Mesenteric fat pad (tissue), 1 donor: Measurements from ENCODE around the gene RIF1. TPM values are rescaled to one million over a fixed set of nuclear protein-coding genes. Genes with fewer than 3 reads are reported as not detected.

Source experiments
- DNase-seq: peaks from one replicate; pipeline ENCODE4 v3.0.0-alpha.2; 2020; ENCODE audit warnings: low spot score
- long read RNA-seq: library from polyadenylated mRNA; unstranded; transcript quantifications from one replicate; pipeline ENCODE4 v2.0.0, GENCODE V29; 2020
- total RNA-seq: library from RNA; stranded (reverse); fragmentation: NEBNext Ultra II Directional; extraction: Animal tissue kit (Norgen Biotek cat#: 25700); gene quantifications from one replicate; pipeline ENCODE4 v1.2.1, GENCODE V29; 2021
- donor health status: DM: yes; HTN: yes; CAD: no.

RIF1 gene, protein sequence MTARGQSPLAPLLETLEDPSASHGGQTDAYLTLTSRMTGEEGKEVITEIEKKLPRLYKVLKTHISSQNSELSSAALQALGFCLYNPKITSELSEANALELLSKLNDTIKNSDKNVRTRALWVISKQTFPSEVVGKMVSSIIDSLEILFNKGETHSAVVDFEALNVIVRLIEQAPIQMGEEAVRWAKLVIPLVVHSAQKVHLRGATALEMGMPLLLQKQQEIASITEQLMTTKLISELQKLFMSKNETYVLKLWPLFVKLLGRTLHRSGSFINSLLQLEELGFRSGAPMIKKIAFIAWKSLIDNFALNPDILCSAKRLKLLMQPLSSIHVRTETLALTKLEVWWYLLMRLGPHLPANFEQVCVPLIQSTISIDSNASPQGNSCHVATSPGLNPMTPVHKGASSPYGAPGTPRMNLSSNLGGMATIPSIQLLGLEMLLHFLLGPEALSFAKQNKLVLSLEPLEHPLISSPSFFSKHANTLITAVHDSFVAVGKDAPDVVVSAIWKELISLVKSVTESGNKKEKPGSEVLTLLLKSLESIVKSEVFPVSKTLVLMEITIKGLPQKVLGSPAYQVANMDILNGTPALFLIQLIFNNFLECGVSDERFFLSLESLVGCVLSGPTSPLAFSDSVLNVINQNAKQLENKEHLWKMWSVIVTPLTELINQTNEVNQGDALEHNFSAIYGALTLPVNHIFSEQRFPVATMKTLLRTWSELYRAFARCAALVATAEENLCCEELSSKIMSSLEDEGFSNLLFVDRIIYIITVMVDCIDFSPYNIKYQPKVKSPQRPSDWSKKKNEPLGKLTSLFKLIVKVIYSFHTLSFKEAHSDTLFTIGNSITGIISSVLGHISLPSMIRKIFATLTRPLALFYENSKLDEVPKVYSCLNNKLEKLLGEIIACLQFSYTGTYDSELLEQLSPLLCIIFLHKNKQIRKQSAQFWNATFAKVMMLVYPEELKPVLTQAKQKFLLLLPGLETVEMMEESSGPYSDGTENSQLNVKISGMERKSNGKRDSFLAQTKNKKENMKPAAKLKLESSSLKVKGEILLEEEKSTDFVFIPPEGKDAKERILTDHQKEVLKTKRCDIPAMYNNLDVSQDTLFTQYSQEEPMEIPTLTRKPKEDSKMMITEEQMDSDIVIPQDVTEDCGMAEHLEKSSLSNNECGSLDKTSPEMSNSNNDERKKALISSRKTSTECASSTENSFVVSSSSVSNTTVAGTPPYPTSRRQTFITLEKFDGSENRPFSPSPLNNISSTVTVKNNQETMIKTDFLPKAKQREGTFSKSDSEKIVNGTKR (N-terminal part only)
- total RNA-seq, result 33.8 TPM
- long read RNA-seq, partial matches to known transcripts, result 19 of 28 reads
- long read RNA-seq, other reads (novel, unspliced or antisense), result 9 of 28 reads

DNA sequence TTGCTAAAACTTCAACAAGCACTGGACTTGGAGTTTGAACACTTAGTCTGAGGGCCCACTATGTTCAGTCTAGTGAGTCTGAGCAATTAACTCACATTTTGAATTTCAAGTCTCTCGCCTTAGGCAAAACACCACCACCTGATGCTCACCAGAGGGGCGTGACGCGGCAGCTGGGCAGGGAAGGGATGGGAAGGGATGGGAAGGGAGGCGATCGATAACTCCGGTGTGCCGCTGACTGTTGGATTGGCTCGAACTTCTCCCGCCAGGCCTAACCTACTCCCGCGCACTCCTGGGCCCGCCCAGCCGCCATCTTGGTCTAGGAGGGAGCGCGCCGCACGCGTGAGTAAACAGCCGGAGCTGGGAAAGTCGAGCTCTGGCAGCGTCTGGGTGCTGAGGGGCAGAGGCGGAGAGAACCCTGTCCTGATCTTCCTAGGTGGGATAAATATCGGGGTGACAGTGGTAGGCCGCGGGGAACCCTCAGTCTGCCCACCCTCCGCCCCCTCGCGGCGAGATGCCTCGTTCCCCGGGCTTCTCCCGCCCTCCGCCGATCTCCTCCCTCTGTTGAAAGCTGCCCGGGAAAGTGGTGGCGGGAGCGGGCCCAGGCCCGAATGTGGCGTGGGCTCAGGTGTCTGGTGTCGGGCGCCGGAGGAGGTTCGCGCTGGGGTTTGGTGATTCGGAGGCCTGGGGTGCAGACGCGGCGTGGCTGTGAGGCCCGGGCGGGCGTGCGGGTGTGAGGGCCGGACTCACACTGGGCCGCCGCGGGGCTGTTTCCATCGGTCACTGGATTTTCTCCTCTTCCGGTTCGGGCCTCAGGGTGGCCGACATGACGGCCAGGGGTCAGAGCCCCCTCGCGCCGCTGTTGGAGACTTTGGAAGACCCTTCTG, at the start of gene RIF1:
Gene RIF1, plus strand, starts transcription at position 302 of the 884 bp plus-strand sequence. Its CDS starts 522 bp downstream, at position 824.
- peak; percentile 95 for DNase-seq

DNA sequence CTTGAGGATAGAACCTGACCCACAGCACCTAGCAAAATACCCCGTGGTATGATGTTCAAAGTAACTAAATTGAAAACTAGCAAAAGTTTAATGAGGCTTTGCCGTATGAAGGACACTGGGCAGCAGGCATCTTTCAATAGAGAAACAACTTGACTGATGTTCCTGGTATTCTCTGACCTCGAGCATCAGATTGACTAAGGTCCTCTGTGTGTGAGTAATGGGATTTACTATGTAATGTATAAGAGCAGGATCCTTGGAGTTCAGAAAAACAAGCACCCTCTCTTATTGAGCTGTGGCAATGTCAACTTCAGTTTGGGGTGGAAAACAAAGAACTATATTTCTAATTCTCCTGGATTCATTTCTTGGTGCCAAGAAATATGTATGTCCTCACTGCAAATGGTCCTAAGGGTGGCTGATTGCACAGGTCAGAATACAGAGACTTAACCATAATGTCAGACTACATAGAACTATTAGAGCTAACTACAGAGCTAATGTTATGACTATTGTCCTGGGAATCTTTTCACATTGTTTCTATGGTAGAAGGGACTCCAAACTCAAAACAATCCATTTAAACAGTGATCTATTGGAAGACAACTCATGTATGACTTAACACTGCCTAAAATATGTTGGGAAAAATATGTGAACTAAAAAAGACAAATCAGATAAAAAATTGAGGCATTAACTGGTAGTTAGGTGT, 47.9 kb upstream of the RIF1 start:
- DNase-seq, result no peak

DNA sequence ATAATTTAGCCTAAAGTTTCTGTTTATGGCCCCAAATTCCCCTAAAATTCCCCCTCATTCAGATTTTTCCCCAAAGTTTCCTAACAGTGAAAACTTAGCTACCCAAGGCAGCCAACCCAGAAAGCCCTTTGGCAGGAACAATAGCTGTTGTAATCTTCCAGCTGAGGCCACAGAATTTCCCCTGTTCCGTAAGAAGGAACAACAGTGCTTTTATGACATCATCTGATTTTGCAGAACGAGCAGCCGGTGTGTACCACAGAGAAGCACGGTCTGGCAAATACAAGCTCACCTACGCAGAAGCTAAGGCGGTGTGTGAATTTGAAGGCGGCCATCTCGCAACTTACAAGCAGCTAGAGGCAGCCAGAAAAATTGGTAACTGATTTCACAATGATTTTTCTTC, 46.0 kb upstream of the RIF1 start:
- no peak for DNase-seq

DNA sequence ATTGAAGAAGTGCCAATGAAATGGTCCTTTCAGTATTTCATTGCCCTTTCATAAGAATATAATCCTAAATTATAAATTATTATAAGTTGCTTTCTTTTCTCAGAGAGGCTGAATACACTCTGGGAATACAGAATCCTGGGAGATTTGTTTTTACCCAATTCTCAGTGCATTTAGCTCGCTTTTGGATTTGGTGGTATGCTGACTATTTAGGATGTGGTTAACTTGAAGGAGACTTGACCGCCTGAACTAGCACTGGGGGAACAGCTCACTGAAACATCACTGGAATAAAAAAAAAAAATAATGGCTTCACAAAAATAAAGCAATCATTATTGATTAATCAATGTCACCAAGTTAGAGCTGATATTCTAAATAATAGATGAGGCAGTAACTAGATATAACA, 42.1 kb upstream of the RIF1 start:
- DNase-seq, result no peak

DNA sequence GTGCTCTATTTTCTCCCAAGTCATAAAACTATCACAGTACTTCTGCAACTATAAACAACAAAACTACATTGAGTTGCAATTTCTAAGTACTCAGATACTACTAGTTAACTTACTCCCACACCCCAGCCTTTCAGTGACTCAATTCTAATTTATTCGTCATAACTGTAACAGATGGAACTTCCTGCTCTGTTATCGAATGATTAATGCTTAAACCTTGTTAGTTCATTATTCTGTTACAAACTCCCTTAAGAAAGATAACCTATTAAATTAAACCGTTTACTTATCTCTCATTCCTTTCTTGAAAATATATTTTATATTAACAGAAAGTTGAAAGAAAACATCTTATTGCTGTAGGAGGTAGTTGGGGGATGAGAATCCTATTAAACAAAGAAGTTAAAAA, 35.3 kb upstream of the RIF1 start:
- DNase-seq, result no peak

DNA sequence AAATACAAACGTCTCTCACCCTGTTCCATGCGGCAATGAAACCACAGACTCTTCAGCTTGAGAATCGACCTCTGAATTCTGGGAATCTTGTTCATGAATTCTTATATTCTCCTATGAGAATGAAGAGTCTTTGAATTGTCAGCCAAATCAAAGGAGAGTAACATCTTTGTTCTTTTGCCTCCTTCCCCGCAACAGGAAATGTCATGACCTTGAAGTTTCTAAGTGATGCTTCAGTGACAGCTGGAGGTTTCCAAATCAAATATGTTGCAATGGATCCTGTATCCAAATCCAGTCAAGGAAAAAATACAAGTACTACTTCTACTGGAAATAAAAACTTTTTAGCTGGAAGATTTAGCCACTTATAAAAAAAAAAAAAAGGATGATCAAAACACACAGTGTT, 30.5 kb upstream of the RIF1 start:
- DNase-seq, result no peak

DNA sequence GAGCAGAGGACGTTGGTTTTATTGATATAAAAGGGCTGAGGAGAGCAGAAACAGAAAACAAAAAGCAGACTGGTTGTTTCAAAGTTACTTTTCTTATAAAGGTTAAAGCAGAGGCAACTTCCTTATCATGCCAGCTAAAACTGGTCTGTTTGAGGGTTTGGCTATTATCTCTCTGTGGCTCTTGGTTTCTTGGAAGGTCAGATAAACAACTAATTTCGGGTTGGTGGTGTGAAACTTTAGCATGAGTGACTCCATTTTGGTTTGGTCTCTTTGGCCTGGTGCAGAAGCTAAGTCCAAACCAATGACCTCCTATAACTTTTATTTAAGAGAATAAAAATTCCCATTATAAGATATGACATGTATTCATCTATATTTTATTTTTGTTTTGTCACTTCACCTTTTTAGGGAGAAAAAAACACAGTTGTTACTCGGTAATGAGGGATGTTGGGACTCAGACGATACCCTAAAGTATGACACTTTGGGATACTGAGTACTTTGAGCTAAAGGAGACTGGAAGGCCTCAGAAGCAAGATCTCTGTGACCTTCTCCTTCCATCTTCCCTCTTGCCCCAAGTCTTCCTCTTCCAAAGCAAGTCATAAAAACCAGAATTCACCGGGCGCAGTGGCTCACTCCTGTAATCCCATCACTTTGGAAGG, 29.0 kb upstream of the RIF1 start:
- no peak for DNase-seq

DNA sequence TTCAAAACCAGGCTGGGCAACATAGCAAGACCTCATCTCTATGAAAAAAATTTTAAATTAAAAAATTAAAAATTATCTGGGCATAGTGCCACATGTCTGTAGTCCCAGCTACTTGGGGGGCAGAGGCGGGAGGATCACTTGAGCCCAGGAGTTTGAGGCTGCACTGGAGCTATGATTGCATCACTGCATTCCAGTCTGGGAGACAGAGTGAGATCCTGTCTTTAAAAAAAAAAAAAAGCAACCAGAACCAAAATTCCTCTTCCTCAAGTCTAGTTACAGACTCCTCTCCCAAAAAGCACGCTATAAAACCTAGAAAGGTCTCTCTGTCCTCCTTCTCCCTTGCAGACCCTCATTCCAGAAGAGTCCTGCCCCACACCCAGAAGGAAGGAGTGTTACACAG, 28.4 kb upstream of the RIF1 start:
- DNase-seq, result no peak

DNA sequence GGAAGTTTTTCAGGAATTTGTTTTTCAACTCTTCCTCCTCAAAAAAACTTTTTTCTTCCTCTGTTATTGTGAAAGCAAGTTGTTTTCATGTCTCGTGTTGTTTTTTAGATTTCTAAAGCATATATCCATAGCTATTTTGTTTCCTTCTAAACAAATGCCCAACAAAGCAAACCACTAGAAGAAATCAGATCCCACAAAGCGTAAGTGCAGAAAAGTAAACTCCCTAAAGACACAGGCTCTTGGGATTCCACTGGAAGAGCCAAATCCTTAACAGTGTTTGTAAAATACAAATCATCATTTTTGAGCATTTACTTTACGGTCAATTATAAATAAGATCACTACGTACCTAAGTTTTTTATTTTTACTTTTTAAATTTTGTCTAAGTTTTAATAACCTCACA, 21.7 kb upstream of the RIF1 start:
- DNase-seq, result no peak

DNA sequence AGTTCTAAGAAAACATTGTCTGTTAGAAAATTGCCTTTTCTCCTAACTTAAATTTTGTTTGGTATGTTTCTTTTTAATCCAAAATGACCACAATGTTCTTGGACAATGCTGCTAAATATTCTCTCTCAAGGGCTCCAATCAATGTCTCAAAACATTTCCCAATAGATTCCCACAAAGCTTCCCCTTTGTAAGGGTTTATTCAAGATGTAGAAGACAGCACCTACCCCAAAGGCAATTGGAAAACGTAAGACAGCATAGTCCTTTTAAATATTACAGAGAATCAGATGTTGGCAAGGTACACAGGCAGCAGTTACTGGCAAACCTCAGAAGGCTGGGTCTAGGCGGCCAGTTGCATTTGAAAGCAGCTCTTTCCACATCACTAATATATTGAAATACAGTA, 18.3 kb upstream of the RIF1 start:
- no peak for DNase-seq

DNA sequence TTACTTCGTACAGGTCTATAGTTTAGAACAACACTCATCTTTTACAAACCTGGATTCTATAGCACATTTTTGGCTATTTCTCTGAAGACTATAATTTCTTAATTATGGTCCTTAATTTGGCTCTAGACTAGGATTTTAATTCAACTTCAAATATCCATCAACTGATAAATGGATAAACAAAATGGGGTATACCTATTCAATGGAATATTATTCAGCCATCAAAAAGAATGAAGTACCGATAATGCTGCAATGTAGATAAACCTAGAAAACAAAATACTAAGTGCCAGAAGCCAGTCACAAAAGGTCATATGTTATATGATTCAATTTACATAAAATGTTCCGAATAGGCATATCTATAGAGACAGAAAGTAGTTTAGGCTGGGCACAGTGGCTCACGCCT, 15.2 kb upstream of the RIF1 start:
- DNase-seq, result no peak

DNA sequence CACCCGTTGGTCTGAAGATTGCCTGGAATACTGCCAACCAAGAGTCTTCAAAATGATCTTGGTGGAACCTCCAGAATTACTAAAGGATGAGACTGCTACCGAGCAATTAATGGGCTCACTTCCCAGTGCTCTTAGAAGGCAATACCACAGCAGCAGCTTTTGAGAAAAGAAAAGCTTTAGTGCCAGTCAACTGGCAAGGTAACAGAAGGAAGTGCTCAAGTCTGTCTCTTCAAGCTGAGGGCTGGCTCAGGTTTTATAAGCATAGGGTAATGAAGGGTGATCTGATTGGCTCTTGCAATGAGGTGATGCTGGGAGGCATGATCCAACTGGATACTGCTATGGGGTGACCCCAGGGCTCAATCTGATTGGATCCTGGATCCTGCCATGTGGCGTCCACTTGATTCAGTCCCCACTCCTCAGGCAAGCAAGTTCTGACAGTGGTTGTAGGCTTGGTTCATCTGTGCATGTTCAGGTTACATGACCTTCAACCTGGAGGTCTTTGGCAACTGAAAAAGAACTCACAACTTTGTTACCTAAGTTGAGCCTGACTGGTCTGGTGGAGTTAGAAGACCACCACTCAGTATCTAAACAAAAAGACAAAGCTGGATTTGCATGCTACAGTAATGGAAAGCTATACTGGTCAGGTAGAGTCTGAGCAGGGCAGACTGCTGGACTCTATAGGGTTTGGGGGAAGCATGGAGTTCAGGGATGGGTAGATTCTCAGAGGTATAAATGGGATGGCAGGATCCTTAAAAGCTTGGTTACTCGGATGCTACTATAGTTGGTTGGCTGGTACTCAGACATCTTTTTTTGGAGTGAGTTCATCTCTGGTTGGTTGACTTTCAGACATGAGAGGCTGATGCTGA, 14.0 kb upstream of the RIF1 start:
- DNase-seq, result no peak

DNA sequence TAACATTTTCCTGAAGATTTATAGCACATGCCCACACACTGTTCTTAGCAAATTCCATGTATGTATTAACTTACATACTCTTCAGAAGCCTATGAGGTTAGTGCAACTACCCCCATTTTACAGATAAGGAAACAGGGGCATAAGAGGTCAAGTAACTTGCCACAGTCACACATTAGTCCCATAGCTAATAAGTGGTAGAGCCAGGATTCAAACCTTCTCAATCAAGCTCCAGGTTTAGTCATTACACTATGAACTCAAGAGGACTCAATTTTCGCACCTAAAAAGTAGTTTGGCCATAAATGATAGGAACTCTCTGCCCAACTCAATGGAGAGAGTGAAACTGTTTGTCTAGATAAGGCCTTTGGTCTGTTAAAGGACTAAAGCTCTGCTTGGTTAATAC, 9.7 kb upstream of the RIF1 start:
- no peak for DNase-seq

DNA sequence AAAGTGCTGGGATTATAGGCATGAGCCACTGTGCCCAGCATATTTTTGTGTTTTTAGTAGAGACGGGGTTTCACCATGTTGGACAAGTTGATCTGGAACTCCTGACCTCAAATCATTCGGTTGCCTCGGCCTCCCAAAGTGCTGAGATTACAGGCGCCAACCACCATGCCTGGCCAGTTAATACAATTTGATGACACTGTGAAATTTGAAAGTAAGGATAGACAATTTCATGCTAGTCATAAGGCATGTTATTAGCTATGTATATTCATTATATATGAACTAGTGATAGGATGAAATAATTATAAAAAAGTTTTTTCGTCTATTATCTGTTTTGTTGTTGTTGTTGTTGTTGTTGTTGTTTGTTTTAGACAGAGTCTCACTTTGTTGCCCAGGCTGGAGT, 8.6 kb upstream of the RIF1 start:
- no peak for DNase-seq

DNA sequence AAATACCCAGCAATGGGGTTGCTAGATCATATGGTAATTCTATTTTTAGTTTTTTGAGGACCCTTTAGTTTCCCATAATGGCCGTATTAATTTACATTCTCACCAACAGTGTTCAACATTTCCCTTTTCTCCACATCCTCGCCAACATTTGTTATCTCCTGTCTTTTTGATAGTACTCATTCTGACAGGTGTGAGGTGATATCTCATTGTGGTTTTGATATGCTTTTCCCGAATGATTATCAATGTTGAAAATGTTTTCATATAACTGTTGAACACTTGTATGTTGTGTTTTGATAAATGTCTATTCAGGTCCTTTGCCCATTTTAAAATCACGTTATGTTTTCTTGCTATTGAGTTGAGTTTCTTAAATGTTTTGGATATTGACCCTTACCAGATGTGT, 5.8 kb upstream of the RIF1 start:
- no peak for DNase-seq

DNA sequence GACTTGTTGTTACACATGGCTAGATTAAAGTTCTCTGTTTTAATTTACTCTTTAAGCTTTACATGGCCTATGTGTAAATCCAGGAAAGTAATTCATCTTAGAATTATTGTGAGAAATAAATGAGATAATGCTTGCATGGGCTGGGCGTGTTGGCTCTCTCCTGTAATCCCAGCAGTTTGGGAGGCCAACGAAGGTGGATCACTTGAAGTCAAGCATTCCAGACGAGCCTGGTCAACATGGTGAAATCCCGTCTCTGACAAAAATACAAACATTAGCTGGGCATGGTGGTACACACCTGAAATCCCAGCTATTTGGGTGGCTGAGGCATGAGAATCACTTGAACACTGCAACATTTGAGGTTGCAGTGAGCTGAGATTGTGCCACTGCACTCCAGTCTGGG, 4.3 kb upstream of the RIF1 start:
- no peak for DNase-seq

DNA sequence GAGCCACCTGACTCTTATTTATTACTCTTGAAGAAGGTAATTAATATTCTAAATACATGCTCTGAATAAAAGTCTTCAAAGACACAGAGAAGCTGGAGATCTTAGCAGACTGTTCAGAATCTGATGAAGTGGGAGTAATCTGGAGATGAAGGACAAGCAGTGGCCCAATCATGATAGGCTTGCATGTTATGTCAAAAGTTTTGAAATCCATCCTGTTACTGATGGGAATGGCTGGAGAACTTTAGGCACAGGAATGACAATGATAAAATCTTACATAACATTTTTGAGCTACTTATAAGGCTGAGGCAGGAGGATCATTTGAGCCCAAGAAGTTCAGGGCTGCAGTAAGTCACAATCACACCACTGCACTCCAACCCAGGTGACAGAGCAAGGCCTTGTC, 2.4 kb upstream of the RIF1 start:
- DNase-seq, result no peak
